SKM-1 (cell line): ENCODE results near the gene PRKRIP1.
"Not testable (repeated sequence)": the region's sequence is repeated elsewhere in the genome, so short reads cannot be mapped to it uniquely, and the experiment has no call there.

Experiments
- DNase-seq: peaks from one replicate; lab custom pipeline; 2025; ENCODE audit not compliant: unreplicated experiment; lab: John Stamatoyannopoulos, UW

PRKRIP1 gene, protein sequence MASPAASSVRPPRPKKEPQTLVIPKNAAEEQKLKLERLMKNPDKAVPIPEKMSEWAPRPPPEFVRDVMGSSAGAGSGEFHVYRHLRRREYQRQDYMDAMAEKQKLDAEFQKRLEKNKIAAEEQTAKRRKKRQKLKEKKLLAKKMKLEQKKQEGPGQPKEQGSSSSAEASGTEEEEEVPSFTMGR

DNA sequence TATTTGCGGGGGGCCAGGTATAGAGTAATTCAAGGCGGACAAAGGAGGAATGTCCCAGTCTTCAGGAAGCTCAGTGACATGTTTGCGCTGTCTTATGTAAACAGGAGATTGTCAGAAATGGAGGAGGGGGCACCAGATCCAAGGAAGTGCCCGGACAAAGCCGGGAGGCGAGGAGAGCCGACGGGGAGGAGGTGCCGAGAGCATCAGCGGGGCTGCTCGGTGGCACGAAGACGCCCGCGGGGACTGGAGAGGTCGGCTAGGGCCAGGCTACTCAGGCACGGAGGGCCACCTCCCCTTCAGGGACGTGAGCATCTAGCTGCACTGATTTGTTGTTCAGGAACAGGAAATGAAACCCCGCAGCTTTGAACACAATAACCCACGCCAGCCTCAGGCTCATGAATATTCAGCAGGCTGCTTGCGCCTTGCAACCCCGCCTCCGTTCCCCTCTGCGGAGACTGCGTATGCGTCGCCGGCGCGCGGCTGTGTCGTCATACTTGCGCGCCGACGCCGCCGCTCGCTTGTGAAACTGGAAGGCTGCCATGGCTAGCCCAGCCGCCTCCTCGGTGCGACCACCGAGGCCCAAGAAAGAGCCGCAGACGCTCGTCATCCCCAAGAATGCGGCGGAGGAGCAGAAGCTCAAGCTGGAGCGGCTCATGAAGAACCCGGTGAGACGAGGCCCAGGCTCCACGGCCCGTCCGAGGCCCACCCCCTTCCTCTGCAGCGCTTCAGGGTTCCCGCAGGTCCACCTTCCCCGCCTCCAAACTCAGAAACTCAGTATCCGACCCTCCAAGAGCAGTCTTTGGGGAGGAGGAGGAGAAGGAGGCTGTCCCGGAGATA, at the start of gene PRKRIP1:
PRKRIP1 (plus strand) TSS at position 491 of the 837 bp plus-strand sequence; CDS start at position 540, 49 bp downstream.
- DNase-seq: peak; percentile 37

DNA sequence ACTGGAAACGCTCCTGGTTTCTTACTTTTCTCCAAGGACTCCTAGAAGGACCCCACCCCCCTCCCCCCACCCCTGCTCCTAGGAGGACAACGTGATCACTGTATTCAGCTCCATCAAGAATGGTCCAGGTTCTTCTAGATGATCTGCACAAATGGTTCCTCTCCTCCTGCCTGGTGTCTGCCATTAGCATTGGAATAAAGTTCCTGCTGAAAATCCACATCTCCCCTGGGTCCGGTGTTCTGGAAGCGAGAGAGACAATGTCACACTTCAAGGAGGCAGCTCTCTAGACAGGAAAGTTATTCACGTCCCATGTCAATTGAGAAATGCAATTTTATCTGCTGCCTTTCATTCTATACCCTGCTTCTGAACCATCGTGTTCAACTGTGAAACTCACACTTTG, 49.2 kb upstream of the PRKRIP1 start:
- not testable (repeated sequence) for DNase-seq

DNA sequence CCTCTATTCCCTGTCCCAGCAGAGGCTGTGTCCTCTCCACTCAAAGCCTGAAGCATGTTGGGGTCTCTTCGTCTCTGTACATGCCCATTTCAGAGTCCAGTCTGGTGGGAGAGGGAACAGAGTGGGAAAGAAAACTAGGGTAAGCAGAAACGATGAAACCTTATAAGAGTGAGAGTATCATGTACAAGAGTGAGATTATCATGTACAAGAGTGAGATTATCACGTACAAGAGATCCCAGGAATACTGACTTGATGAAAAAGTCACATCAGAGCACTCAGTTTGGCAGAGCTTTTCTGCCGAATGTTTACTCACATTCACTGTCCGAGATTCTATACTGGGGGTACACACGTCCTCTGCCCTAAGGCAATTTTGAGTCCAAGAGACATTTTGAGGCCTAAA, 39.8 kb upstream of the PRKRIP1 start, which contains the start of gene SPDYE6:
SPDYE6 (minus strand) TSS at position 101 of the 400 bp plus-strand sequence. CDS start 421 bp downstream, outside the sequence.
- not testable (repeated sequence) for DNase-seq

DNA sequence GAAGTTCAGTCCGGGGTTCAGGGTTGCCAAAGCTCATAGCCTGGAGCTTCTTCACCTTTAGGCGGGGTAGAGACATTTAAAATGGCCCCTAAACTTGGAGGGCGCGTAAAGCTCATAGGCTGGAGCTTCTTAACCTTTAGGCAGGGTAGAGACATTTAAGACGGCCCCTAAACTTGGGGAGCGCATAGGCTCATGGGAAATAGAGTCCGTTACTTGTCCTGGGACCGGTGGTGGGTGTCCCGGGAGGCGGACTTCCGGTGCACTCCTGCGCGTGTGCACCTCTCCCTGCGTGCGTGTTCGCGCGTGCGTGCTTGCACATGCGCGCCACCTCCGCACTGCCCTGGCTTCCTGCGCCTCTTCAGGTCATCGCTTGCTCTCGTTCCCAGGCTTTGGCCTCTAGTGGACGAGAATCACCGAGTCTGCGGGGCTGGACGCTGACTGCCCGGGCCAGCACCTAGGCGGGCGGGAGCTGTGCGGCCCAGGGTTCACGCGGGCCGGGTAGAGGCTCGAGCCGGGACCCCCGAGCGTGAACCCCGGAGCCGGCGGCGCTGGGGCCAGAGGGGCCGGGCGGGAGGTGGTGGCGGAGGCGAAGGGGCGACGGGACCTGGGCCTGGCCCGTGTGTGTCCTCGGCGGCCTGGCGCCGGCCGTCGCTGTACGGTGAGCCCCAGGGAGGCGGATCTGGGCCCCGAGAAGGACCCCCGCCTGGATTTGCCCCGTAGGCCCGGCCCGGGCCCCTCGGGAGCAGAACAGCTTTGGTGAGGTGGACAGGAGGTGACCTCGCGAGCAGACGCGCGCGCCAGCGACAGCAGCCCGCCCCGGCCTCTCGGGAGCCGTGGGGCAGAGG, 32.4 kb upstream of the PRKRIP1 start:
- DNase-seq: peak; percentile 91

DNA sequence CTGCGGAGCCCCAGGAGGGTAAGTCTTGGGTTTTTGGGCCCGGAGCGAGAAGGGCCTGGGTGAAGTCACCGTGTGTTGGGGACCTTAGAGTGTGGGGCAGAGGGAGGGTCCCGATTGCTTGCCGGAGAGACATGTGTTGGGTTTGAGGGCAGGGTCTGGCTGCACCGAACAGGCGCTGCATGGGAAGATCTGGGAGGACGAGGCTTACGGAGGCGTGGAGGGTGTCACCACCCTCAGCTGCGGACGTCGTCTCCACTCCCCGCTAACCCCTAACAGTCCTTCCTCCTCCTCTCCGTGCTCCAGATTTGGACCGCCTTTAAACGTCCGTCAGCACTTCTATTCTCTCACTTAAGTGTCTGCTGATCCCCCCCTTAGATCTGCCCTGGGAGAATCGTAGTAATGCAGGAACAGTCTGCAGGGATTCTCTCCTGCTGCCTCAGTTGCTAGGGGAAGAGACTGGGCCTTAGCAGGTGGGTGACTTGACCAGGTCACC, 31.7 kb upstream of the PRKRIP1 start:
- DNase-seq: not testable (repeated sequence)

DNA sequence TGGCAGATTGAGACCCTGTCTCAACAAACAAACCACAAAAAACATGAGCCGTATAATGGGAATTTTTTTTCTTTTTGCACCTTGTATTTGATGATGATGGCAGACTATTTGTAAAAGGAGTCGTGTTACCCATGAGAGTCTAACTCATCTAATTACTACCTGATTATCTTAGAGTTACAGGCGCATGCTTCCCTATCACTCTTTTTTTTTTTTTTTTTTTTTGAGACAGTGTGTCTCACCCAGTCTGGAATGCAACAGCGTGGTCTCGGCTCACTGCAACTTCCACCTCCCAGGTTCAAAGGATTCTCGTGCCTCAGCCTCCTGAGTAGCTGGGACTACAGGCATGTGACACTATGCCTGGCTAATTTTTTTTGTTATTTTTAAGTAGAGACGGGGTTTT, 30.8 kb upstream of the PRKRIP1 start:
- DNase-seq: not testable (repeated sequence)

DNA sequence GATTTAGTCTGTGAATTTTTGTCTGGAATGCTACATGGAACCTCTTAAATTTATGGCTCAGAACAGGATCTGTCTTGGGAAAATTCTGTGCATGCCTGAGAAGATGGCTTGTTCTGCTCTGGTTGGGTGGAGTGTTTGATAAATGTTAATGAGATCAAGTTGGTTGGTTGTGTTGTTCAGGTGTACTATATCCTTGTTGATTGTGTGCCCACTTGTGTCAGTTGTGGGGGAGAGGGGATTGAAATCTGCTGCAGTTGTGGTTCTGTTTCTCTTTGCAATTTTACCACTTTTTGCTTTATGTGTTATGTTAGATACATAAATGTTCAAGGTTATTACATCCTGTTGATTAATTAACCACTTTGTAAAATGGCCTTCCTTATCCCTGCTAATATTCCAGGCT, 26.1 kb upstream of the PRKRIP1 start:
- DNase-seq: not testable (repeated sequence)

DNA sequence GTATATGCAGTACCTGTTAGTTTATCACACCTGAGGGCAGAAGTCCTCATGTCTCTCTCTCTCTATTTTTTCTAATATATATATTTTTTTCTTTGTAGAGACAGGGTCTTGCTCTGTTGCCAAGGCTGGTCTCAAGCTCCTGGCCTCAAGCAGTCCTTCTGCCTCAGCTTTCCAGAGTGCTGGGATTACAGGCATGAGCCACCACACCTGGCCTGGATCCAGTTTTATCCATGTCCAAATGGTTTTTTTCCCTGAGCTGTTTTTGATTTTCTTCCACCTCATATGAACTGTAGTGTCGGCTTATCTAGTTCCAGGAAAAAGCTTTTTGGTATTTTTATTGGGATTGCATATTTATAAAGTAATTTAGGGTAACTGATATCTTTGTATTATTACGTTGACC, 23.4 kb upstream of the PRKRIP1 start:
- DNase-seq: not testable (repeated sequence)

DNA sequence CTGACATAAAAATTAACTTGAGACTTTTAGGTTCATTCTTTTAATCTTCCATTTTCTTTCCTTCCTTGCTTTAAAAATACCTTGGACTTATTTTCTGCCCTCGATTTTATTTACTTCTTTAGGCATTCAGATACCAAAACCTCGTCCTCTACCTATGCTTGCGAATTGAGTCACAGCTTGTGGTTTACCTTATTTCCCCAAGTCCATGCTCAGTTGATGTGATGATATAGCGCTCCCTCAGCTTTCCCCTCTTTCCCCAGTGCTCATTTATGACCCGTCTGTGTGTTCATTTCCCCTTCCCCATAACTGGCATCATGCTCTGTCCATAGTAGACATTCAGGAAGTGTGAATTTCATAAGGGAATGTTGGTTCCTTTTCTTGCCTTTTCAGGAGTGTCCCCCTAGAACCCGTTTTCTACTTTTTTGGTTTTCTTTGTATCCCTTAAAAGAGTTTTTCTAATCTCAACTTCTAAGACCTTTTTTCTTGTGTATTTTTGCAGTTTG, 19.1 kb upstream of the PRKRIP1 start:
- DNase-seq: no peak

DNA sequence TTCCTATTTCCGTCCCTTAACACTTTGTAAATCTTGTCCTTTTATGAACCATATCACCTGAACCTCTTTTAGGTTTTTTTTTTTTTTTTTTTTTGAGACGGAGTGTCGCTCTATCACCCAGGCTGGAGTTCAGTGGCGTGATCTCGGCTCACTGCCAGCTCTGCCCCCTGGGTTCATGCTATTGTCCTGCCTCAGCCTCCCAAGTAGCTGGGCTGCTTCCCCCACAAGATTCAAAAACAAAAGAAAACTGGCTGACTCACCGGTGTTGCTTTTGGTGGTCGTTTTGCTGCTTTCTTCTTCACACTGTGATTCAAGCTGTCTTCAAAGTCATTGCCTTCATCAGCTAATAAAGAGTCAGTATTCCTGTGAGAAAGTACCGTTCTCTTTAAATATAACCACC, 15.3 kb upstream of the PRKRIP1 start:
- DNase-seq: not testable (repeated sequence)

DNA sequence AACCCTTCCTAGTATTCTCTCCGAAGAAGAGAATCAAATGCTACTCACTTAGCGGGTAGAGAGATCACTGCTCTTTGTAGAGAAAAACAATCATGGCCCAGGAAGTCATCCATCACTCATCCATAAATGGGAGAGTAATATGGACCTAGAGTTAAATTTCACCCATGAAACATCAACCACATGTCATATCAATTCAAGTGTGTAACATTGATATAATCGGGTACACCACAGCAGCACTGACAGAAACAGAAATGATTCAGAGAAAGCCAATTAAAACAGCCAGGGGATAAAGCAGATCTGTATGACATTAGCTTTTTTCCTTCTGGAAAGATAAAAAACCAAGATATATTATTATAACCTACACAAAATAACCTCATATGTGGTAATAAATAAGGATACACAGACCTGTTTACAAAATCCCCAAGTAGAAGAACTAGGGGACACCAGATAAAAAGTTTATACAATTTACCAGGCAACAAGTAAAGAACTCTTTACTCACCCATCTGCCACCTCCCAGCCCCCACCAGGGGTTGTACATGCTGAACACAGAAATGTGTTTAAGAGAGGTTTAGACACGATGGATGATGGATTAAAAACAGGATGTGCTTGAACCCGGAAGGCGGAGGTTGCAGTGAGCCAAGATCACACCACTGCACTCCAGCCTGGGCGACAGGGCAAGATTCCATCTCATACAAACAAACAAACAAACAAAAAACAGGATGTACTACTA, 14.3 kb upstream of the PRKRIP1 start:
- DNase-seq: not testable (repeated sequence)

DNA sequence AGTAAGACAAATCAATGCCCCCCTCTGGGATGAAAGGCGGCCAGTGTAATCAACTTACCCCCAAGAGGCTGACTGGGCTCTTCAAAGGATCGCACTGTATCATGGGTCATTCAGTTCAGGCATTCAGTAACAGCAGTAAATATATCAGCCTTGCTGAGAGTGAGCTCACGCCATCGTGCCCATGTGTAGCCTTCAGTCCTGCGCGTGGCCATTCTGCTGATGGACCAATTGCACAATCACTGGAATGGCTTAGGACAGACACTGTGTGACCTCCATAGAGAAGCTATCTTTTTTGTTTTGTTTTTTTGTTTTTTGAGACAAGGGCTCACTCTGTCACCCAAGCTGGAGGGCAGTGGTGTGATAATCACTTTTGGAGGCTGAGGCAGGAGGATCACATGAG, 9.1 kb upstream of the PRKRIP1 start:
- DNase-seq: no peak

DNA sequence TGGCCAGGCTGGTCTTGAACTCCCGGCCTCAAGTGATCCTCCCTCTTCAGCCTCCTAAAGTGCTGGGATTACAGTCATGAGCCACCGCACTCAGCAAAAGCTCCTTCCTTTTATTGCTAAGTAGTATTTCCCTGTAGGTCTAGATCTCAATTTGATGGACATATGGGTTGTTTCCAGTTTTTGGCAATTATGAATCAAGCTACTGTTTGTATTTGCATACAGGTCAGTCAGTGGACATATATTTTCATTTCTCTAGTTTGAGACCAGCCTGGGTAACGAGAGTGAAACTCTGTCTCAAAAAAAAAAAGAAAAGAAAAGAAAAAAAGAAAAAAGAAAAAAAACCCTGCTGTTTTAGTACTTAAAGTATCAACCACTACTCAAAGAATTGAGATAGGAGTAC, 6.4 kb upstream of the PRKRIP1 start:
- no peak for DNase-seq

DNA sequence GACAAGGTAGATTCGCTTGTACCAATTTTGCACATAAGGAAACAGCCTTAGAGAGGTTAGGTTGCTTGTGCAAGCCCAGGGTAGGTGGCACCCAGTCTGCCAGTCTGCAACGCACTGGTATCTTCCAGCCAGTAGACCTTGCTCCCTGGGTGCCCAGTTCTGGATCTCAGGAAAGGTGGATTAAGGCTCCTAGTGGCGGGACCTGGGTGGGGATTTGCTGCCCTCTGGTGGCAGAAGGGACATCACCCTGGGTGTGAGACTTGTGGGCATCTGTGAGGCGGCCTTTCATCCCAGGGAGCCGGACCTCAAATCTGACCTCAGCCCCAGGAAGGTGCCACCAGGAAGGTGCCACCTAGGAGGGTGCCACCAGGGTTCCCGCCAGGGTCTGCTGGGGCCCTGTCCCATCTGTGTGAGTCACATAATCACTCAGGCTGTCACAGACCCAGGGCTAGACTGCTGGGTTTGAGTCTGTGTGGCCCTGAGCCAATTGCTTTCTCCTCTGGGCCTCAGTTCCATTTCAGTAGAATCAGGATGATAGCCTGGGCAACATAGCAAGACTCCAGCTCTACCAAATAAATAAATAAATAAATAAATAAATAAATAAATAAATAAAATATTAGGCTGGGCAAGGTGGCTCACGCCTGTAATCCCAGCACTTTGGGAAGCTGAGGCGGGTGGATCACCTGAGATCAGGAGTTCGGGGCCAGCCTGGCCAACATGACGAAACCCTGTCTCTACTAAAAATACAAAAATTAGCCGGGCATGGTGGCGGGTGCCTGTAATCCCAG, 5.3 kb upstream of the PRKRIP1 start:
- peak; percentile 38 for DNase-seq

DNA sequence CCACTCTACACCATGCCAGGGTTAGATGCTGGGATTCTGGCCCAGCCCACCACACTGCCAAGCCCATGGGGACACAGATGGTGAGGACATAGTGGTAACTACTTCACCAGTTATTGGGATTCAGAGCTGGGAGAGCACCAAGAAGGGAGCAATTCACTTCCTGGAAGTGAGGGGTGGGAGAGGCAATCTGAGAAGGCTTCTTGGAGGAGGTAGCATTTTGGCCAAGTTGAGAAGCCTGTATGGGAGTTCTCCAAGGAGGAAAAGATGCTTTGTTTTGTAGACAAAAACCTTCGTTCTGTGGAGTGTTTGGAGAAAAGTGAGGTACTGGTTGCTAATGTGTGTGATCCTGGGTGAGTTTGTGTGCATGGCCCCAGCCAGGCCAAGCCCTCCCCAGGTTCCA, 3.8 kb upstream of the PRKRIP1 start:
- no peak for DNase-seq

DNA sequence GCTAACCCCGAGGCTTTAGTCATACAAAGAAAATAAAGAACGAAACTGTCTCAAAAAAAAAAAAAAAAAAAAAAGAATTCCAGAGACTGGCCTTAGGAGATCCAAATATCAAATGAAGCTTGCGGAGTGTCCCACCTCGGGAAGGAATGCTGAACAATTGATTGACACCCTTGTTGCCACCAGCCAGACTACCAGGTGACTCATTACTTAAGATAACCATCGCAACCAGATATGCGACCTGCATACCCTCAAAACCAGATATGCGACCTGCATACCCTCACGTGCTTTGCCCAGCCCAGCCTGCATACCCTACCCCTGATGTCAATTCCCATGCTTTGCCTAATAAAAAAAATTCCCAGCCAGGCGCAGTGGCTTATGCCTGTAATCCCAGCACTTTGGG, 2.7 kb upstream of the PRKRIP1 start:
- DNase-seq: no peak

DNA sequence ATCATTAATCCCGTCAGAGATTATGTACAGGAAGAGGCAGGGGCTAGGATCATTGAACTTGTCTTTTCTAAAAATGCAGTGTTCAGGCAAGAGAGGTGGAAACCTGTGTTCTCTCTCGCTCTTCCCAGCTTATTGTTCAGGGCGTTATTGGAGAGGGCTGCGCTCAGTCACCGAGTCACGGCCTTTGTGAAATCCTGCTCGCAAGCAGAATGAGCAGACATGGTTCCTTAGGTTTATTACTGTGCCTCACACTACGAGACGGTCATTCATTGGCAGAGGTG, 631 bp upstream of the PRKRIP1 start:
- no peak for DNase-seq

DNA sequence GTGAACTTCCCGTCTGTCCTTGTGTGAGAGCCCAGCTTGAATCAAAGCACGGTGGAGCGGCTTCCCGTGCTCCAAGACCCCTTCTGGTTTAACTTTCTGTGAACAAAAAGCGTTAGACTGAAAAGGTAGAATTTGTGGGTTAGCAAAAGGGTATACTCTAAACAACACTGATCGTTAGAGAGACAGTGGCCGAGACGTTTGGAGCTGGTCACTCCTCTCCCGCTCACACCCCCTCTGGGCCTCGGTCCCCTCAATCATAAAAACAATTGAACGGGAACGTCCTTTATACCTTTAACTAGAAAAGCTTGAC, 502 bp downstream of the PRKRIP1 start:
- DNase-seq: no peak

DNA sequence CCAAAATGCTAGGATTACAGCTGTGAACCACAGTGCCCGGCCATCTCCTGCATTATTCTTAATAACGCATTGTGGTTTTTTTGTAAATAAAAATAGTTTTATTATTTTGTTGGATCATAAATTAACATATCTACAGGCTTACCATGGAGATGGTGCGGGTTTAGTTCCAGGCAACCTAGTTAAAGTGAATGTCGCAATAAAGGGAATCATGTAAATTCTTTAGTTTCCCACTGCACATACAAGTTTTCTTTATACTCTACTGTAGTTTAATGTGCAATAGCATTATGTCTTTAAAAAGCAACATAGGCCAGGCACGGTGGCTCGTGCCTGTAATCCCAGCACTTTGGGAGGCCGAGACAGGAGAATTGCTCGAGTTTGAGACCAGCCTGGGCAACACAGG, 2.4 kb downstream of the PRKRIP1 start:
- DNase-seq: no peak

DNA sequence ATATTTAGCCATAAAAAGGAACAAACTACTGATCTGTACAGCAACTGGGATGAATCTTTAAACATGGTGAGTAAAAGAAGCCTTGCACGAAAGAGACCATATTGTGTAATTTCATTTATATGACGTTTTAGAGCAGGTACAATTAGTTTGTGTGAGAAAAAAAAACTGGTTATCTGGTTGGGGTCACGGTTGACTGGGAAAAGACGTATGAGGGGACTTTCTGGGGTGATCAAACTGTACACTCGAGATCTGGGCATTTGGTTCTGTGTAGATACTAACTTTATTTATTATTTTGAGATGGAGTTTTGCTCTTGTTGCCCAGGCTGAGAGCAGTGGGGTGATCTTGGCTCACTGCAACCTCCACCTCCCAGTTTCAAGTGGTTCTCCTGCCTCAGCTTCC, 4.2 kb downstream of the PRKRIP1 start:
- no peak for DNase-seq
